ENCODE data around the gene GDPD5.

GDPD5 gene

GRCh38 chr11:75557666-75558494, 32.1 kb upstream of the GDPD5 start:
- no peak for DNase-seq

GRCh38 chr11:75556275-75556674, 30.5 kb upstream of the GDPD5 start:
- DNase-seq: no peak

GRCh38 chr11:75555079-75555811, 29.5 kb upstream of the GDPD5 start:
- no peak for DNase-seq

GRCh38 chr11:75554258-75555022, 28.7 kb upstream of the GDPD5 start:
- peak; percentile 80 for DNase-seq

- peak; percentile 76 for DNase-seq
Observed at GRCh38 chr11:75553889-75554257, 28.1 kb upstream of the GDPD5 start.

- no peak for DNase-seq
Observed at GRCh38 chr11:75553182-75553581, 27.4 kb upstream of the GDPD5 start.

GRCh38 chr11:75549370-75549958, 23.7 kb upstream of the GDPD5 start:
- DNase-seq: no peak

- no peak for DNase-seq
Observed at GRCh38 chr11:75548595-75549272, 23.0 kb upstream of the GDPD5 start.

- no peak for DNase-seq
Observed at GRCh38 chr11:75547617-75548058, 21.9 kb upstream of the GDPD5 start.

GRCh38 chr11:75547177-75547576, 21.4 kb upstream of the GDPD5 start:
- no peak for DNase-seq

GRCh38 chr11:75543806-75544205, 18.1 kb upstream of the GDPD5 start:
- no peak for DNase-seq

GRCh38 chr11:75542088-75542438, 16.3 kb upstream of the GDPD5 start:
- DNase-seq: no peak

GRCh38 chr11:75541193-75542087, 15.7 kb upstream of the GDPD5 start:
- no peak for DNase-seq

GRCh38 chr11:75539459-75540334, 14.0 kb upstream of the GDPD5 start:
- DNase-seq: peak; percentile 25

- DNase-seq: no peak
Observed at GRCh38 chr11:75538150-75538942, 12.6 kb upstream of the GDPD5 start.

- DNase-seq: no peak
Observed at GRCh38 chr11:75537740-75538139, 12.0 kb upstream of the GDPD5 start.

- DNase-seq: no peak
Observed at GRCh38 chr11:75536786-75537641, 11.3 kb upstream of the GDPD5 start.

GRCh38 chr11:75535071-75535470, 9.3 kb upstream of the GDPD5 start:
- no peak for DNase-seq

Measured in NCI-H1694 treated with DMSO at 0.1 percent for 48 hours (cell line).